ENCODE data around the gene ZNF804A. TPM values are rescaled to one million over a fixed set of nuclear protein-coding genes. Genes with fewer than 3 reads are reported as not detected.
A peak's percentile ranks its signal among the peaks of the same experiment; 100 is the strongest.

Gene ZNF804A
- total RNA-seq, 2 donors from 2014 or later: 0.09 TPM; not detected in 1

- intact Hi-C loops (cut with DNase I): no loop called here
- ATAC-seq: peak in 1 of 2 donors; percentile 29
Observed at GRCh38 chr2:184599872-184600222, 1.5 kb downstream of the ZNF804A start.

GRCh38 chr2:184602734-184603133 is 4.4 kb downstream of the ZNF804A start:
- DNase-seq (no peak), ATAC-seq (no peak)
- intact Hi-C loops (cut with DNase I): no loop called here

More at GRCh38 chr2:184599872-184600222, 1.5 kb downstream of the ZNF804A start:
- no peak for DNase-seq

GRCh38 chr2:184610891-184611290 is 12.6 kb downstream of the ZNF804A start:
- ATAC-seq (no peak), DNase-seq (no peak)
- intact Hi-C loops (cut with DNase I): no loop called here

- intact Hi-C loops (cut with DNase I): no loop called here
- ATAC-seq (no peak), DNase-seq (no peak)
Observed at GRCh38 chr2:184611361-184612085, 13.2 kb downstream of the ZNF804A start.

GRCh38 chr2:184620367-184620766 is 22.0 kb downstream of the ZNF804A start:
- DNase-seq: no peak
- intact Hi-C loops (cut with DNase I): no loop called here
- no peak for ATAC-seq

- ATAC-seq: no peak
- intact Hi-C loops (cut with DNase I): no loop called here
- DNase-seq: no peak
Observed at GRCh38 chr2:184624311-184624710, 26.0 kb downstream of the ZNF804A start.

- intact Hi-C loops (cut with DNase I): no loop called here
- DNase-seq: no peak
- no peak for ATAC-seq
Observed at GRCh38 chr2:184628051-184628450, 29.7 kb downstream of the ZNF804A start.

- DNase-seq (no peak), ATAC-seq (no peak)
- intact Hi-C loops (cut with DNase I): no loop called here
Observed at GRCh38 chr2:184633726-184634125, 35.4 kb downstream of the ZNF804A start.

GRCh38 chr2:184637781-184638180 is 39.5 kb downstream of the ZNF804A start:
- intact Hi-C loops (cut with DNase I): no loop called here
- DNase-seq (no peak), ATAC-seq (no peak)

GRCh38 chr2:184644685-184645084 is 46.4 kb downstream of the ZNF804A start:
- intact Hi-C loops (cut with DNase I): no loop called here
- ATAC-seq (no peak), DNase-seq (no peak)

- DNase-seq: no peak
- ATAC-seq: no peak
- intact Hi-C loops (cut with DNase I): no loop called here
Observed at GRCh38 chr2:184646177-184646576, 47.8 kb downstream of the ZNF804A start.

- ATAC-seq: no peak
Observed at GRCh38 chr2:184646593-184646992, 48.3 kb downstream of the ZNF804A start.

GRCh38 chr2:184654945-184655344 is 56.6 kb downstream of the ZNF804A start:
- ATAC-seq (no peak), DNase-seq (no peak)
- intact Hi-C loops (cut with DNase I): no loop called here

More at GRCh38 chr2:184646593-184646992, 48.3 kb downstream of the ZNF804A start:
- intact Hi-C loops (cut with DNase I): no loop called here
- no peak for DNase-seq

- intact Hi-C loops (cut with DNase I): no loop called here
- no peak for DNase-seq
- ATAC-seq: no peak
Observed at GRCh38 chr2:184677171-184677570, 78.8 kb downstream of the ZNF804A start.

- no peak for DNase-seq
- no peak for ATAC-seq
- intact Hi-C loops (cut with DNase I): no loop called here
Observed at GRCh38 chr2:184679219-184680018, 81.1 kb downstream of the ZNF804A start.

GRCh38 chr2:184680825-184681224 is 82.5 kb downstream of the ZNF804A start:
- DNase-seq: no peak
- intact Hi-C loops (cut with DNase I): no loop called here

GRCh38 chr2:184681642-184682321 is 83.5 kb downstream of the ZNF804A start:
- DNase-seq (no peak), ATAC-seq (no peak)
- intact Hi-C loops (cut with DNase I): no loop called here

More at GRCh38 chr2:184680825-184681224, 82.5 kb downstream of the ZNF804A start:
- no peak for ATAC-seq

GRCh38 chr2:184683911-184684310 is 85.6 kb downstream of the ZNF804A start:
- ATAC-seq (no peak), DNase-seq (no peak)
- intact Hi-C loops (cut with DNase I): no loop called here

- intact Hi-C loops (cut with DNase I): no loop called here
- no peak for DNase-seq
- no peak for ATAC-seq
Observed at GRCh38 chr2:184685999-184686841, 87.9 kb downstream of the ZNF804A start.
